ENCODE measurements around the gene EIF2AK3. TPM values are rescaled to one million over a fixed set of nuclear protein-coding genes. Genes with fewer than 3 reads are reported as not detected.
A peak's percentile ranks its signal among the peaks of the same experiment; 100 is the strongest.

Gene EIF2AK3
- total and polyA plus RNA-seq, 2 of the 13 experiments (the other 11 are each of a cell fraction or from before 2014, with no cell fraction given), result 10.3 to 30.6 TPM

DNA sequence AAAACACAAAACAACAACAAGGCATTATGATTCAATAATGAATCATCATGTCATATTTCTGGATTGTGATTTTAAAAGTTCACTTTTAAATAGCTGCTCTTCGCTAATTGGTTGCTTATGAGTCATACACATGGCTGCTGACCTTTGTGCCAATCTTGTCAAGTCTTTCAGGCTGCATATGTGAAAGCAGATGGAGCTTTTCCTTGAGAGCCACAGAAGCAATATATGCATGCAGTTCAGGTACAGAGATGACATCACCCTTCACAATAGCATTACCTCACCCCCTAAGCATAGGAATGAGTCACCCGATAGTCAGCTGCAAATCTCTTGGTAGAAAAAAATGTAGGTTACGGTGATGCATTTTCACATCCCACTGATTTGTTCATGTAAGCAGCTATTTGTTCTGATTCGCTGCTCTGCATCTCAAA is 27.2 kb downstream of the EIF2AK3 start (continued):
- TF ChIP-seq, protein P1, sequence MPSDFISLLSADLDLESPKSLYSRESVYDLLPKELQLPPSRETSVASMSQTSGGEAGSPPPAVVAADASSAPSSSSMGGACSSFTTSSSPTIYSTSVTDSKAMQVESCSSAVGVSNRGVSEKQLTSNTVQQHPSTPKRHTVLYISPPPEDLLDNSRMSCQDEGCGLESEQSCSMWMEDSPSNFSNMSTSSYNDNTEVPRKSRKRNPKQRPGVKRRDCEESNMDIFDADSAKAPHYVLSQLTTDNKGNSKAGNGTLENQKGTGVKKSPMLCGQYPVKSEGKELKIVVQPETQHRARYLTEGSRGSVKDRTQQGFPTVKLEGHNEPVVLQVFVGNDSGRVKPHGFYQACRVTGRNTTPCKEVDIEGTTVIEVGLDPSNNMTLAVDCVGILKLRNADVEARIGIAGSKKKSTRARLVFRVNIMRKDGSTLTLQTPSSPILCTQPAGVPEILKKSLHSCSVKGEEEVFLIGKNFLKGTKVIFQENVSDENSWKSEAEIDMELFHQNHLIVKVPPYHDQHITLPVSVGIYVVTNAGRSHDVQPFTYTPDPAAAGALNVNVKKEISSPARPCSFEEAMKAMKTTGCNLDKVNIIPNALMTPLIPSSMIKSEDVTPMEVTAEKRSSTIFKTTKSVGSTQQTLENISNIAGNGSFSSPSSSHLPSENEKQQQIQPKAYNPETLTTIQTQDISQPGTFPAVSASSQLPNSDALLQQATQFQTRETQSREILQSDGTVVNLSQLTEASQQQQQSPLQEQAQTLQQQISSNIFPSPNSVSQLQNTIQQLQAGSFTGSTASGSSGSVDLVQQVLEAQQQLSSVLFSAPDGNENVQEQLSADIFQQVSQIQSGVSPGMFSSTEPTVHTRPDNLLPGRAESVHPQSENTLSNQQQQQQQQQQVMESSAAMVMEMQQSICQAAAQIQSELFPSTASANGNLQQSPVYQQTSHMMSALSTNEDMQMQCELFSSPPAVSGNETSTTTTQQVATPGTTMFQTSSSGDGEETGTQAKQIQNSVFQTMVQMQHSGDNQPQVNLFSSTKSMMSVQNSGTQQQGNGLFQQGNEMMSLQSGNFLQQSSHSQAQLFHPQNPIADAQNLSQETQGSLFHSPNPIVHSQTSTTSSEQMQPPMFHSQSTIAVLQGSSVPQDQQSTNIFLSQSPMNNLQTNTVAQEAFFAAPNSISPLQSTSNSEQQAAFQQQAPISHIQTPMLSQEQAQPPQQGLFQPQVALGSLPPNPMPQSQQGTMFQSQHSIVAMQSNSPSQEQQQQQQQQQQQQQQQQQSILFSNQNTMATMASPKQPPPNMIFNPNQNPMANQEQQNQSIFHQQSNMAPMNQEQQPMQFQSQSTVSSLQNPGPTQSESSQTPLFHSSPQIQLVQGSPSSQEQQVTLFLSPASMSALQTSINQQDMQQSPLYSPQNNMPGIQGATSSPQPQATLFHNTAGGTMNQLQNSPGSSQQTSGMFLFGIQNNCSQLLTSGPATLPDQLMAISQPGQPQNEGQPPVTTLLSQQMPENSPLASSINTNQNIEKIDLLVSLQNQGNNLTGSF (CRISPR knock-in tag; IDR thresholded peaks at IDR 0.05), result no peak
- TF ChIP-seq SOX6 (IDR thresholded peaks at IDR 0.05), result no peak
- peak; percentile 59; the same call in 1 of the 2 replicates for TF ChIP-seq SOX6 (CRISPR knock-in tag; IDR thresholded peaks at IDR 0.05)
- peak; percentile 63 for TF ChIP-seq SAP130 (CRISPR knock-in tag; IDR thresholded peaks at IDR 0.05; ENCODE audit: low read depth)
- TF ChIP-seq HIVEP1 (CRISPR knock-in tag; IDR thresholded peaks at IDR 0.05), result no peak
- TF ChIP-seq BCL6 (CRISPR knock-in tag; IDR thresholded peaks at IDR 0.05), result peak; percentile 39; the same call in 1 of the 2 replicates
- peak; percentile 36; the same call in 1 of the 2 replicates for TF ChIP-seq SOX5 (CRISPR knock-in tag; IDR thresholded peaks at IDR 0.05; ENCODE audit: borderline replicate concordance)
- no peak for TF ChIP-seq TBP (CRISPR knock-in tag; IDR thresholded peaks at IDR 0.05)
- no peak for TF ChIP-seq CBX2 (IDR thresholded peaks at IDR 0.05; ENCODE audit: low read depth, low read length)
- TF ChIP-seq CBX2 (CRISPR knock-in tag; IDR thresholded peaks at IDR 0.05; ENCODE audit: low read depth), result no peak
- TF ChIP-seq JUN (CRISPR knock-in tag; IDR thresholded peaks at IDR 0.05), result peak; percentile 97
- TF ChIP-seq, protein P2, sequence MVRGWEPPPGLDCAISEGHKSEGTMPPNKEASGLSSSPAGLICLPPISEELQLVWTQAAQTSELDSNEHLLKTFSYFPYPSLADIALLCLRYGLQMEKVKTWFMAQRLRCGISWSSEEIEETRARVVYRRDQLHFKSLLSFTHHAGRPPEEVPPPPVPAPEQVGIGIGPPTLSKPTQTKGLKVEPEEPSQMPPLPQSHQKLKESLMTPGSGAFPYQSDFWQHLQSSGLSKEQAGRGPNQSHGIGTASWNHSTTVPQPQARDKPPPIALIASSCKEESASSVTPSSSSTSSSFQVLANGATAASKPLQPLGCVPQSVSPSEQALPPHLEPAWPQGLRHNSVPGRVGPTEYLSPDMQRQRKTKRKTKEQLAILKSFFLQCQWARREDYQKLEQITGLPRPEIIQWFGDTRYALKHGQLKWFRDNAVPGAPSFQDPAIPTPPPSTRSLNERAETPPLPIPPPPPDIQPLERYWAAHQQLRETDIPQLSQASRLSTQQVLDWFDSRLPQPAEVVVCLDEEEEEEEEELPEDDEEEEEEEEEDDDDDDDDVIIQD (CRISPR knock-in tag; IDR thresholded peaks at IDR 0.05; ENCODE audit: low read depth), result peak; percentile 100
- TF ChIP-seq DNMT3B (CRISPR knock-in tag; conservative IDR thresholded peaks at IDR 0.05), result peak; percentile 77; the same call in 1 of the 2 replicates
- TF ChIP-seq ZNF605 (CRISPR knock-in tag; IDR thresholded peaks at IDR 0.05), result no peak
- TF ChIP-seq ZNF670 (CRISPR knock-in tag; IDR thresholded peaks at IDR 0.05; ENCODE audit: borderline replicate concordance), result peak; percentile 61; the same call in 1 of the 2 replicates
- no peak for TF ChIP-seq ZNF597 (CRISPR knock-in tag; IDR thresholded peaks at IDR 0.05)
- TF ChIP-seq ZNF746 (CRISPR knock-in tag; IDR thresholded peaks at IDR 0.05), result no peak
- TF ChIP-seq FOSL2 (CRISPR knock-in tag; IDR thresholded peaks at IDR 0.05), result peak; percentile 98
- TF ChIP-seq FOXA3 (CRISPR knock-in tag; IDR thresholded peaks at IDR 0.05), result 0 out of 2 replicates have a peak, but pooled peaks have one; percentile 19
- TF ChIP-seq HMG20A (CRISPR knock-in tag; IDR thresholded peaks at IDR 0.05; ENCODE audit: borderline replicate concordance), result peak; percentile 56; the same call in 1 of the 2 replicates
- peak; percentile 88 for TF ChIP-seq CREB1 (IDR thresholded peaks at IDR 0.05)
- peak; percentile 70 for TF ChIP-seq CREB1 (CRISPR knock-in tag; IDR thresholded peaks at IDR 0.05)
- TF ChIP-seq JUND (CRISPR knock-in tag; IDR thresholded peaks at IDR 0.05), result peak; percentile 93
- no peak for TF ChIP-seq ZNF333 (CRISPR knock-in tag; IDR thresholded peaks at IDR 0.05; ENCODE audit: borderline replicate concordance)
- TF ChIP-seq, protein P3, sequence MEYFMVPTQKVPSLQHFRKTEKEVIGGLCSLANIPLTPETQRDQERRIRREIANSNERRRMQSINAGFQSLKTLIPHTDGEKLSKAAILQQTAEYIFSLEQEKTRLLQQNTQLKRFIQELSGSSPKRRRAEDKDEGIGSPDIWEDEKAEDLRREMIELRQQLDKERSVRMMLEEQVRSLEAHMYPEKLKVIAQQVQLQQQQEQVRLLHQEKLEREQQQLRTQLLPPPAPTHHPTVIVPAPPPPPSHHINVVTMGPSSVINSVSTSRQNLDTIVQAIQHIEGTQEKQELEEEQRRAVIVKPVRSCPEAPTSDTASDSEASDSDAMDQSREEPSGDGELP (IDR thresholded peaks at IDR 0.05; ENCODE audit: borderline replicate concordance, low read depth), result peak; percentile 75; the same call in 1 of the 2 replicates
